GM04504 (cell line): ENCODE measurements around the gene PDCD4.
"Not testable (repeated sequence)": the region's sequence is repeated elsewhere in the genome, so short reads cannot be mapped to it uniquely, and the experiment has no call there.

Source experiments
- DNase-seq: peaks from one replicate; pipeline ENCODE4 v3.0.0-alpha.2; 2012; ENCODE audit warnings: low read depth

The PDCD4 gene

DNA sequence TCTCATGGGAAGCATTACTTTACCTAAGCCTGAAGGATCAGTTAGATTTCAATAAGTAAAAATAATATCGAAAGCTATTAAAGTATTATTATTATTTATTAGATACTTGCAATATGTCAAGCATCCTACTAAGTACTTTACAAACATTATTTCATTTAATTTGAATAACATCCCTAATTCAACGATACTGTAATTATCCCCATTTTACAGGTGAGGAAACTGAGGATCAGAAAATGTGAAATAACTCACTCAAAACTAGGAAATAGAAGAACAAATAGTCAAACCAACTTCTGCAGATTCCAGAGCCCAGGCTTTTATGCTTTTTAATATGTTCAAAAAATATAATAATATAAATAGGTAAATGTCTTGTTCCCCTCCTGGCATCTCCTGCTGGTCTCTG, 10.3 kb upstream of the PDCD4 start:
- no peak for DNase-seq

DNA sequence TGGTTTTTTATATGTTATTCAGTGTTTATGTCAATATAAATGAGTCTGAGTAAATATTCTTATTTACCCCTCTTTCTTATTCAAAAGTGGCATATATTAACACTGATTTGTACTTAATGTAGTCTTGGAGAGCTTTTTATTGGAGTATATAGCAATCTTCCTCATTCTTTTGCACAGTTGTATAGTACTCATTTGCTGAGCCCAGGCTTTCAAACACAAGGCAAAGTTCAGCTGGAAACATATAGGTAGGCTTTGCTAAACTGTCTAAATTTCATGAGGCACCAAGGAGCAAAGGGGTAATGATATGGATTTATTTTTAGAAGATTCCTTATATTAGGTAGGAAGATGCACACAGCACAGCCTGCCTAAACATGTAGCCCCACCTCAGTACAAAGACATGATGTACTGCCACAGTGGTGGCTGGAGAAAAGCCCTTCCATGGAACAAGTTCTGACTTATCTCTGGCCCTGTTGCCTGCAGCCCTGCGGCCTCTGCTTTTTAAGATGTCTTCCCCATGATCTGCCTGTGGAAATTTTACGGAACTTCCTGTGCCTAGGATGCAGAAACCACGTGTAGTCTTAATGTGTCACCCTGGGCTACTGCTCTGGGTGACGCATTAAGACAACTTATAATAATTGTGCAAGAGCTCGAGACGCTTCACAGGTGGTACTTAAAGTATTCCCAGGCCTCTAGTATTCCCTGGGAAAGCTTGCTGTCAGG, 9.6 kb upstream of the PDCD4 start:
- DNase-seq = peak; percentile 57

DNA sequence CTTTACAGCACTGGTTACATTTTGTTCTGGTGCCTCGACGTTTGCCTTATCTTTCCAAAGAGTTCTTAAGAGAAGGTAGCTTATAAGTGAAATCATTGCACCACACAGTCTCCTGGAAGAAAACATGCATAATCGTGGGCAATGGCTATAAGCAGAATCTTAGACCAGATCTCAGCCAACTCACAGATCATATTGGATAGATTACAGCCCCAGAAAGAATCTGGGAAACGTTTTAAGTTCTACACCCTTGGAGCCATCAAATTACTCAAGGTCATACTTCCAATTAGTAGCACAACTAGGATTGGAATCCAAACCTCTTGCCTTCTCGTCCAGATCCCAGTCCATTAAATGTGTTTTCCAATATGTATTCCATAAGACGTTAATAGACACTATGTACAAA, 8.8 kb upstream of the PDCD4 start:
- no peak for DNase-seq

DNA sequence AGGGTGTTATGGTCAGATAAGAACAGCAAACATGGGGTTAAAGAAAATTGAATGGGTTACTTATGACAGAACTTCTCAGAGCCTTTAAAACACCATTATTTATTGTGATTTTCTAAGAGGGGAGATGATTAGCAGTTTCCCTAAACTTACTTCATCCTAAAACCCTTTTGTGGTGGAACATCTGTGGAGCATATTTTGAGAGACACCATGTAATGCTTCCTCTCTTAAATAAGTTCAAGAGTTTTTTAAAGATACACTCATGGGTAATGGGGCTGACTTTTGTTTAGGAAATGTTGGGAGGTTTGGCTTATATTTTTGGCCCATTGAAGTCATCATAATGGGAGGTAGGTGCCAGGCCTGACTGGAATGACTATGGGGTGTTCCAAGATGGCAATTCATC, 8.4 kb upstream of the PDCD4 start:
- DNase-seq = no peak

DNA sequence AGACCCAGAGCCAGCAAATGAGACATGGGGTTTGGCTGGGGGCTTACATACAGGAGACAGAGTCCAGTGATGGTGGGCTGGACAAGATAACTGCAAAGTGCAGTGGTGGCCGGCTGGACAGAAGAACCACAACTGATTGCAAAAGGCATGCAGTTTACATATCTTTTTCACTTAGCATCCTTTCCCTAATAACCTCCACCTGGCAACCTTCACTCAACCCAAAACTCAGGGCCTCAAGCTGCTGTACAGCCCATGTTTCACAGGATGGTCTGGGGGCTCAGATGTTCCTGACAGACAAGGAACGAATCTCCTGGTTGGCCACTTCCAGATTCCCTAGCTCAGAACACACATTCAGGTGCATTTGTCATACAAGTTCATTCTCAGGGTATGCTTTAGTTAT, 7.8 kb upstream of the PDCD4 start:
- no peak for DNase-seq

DNA sequence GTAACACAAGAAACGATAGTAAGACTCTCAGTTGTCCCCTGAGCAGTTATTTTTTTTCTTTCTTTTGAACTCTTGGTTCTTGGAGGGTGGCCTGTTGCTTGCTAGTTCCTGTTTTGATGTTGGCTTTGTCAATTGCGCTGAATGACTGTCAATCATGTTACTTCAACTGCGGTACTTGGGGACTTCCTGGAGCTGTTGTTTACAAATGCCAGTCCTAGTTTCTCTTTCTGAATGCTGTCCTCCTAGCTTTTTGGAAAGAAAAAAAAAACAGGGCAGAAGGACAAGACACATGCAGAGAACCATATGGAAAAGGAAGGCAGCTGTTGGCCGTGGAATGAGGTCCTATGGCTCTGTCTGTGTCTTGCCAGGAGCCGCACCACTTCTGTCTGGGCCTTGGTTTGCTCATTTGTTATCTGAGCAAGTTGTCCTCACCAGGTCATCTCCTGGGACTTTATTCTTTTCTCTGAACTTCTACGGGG, 7.0 kb upstream of the PDCD4 start:
- DNase-seq = no peak

DNA sequence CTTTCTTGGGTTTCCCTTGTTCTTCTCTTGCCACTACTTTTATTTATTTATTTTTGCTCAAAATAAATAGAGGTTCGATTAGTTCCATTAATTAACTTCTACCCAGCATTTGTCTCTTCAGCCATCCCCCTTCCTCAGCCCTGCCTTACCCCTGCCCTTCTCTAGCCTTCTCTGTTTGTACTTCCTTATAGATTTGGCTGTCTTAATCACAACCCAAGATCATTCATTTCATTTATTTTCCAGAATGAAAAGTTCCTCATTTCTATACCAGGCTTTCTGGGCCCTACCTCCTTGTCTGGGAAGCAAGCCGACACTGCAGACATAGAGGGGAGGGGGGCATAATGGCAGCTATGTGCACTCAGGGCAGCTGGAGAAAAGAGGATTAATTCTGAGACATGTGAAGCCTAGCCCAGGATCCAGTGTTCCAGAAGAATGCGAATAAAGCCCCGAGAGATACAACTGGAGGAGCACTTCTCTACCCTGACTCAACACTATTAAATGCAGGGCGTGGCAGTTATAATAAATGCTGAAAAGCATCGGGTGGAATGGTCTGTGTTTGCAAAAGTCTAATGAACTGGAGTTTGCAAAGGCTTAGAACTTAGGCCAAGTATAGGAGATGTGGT, 6.4 kb upstream of the PDCD4 start:
- DNase-seq = no peak

DNA sequence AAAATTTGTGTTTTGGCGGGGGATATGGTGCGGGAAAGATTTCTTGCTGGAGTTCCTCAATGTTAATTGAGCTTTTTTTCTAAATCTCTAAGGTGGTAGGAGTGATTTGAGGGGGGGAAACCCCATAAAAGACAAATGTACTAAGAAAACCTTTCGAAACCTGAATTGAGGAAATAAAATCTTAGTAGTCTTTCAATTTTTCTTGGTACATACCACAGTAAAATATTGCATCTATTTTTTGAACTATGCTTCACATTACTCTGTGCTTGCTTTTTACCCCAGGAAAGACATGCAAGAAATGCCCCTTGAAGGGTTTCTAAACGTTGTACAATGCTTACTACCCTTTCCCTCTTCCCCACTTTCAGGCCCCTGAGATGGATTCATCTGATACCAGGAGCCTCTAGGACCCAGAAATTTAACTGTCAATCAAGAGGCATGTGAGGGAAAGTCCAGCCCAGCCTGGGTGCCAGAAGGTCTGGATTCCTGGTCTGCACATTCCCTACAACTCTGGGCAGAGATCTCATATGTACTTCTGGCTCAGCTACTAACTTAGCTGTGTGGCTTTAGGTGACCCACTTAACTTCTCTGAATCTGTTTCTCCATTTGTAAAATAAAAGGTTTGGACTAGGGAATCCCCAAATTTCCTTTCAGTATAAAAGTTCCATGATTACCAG, 5.8 kb upstream of the PDCD4 start:
- no peak for DNase-seq

DNA sequence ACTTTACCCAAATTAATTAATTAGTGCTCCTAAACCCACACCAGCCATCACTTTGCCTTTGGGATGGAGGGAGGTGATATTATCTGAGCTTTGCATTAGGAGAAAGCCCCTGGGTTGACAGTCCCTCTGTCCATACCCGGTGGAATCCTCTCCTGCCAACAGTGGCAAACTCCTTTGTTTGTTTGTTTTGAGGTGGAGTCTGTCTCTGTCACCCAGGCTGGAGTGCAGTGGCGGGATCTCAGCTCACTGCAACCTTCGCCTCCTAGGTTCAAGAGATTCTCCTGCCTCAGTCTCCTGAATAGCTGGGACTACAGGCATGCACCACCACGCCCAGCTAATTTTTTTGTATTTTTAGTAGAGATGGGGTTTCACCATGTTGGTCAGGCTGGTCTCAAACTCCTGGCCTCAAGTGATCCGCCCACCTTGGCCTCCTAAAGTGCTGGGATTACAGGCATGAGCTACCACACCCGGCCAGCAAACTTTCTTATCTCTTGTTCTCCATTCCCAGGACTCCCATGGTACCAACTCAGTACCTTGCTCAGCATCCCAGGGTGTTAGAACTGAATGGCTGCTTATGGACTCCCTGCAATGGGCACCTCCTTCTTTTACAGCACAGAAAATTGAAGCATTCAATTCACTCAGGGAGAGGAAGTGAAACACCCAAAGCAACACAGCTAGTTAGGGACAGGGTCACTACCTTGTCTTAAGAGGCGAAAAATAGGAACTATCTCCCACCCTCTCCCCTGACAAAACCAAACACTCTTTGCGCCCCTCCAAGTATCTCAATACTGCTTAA, 4.5 kb upstream of the PDCD4 start:
- DNase-seq = not testable (repeated sequence)

DNA sequence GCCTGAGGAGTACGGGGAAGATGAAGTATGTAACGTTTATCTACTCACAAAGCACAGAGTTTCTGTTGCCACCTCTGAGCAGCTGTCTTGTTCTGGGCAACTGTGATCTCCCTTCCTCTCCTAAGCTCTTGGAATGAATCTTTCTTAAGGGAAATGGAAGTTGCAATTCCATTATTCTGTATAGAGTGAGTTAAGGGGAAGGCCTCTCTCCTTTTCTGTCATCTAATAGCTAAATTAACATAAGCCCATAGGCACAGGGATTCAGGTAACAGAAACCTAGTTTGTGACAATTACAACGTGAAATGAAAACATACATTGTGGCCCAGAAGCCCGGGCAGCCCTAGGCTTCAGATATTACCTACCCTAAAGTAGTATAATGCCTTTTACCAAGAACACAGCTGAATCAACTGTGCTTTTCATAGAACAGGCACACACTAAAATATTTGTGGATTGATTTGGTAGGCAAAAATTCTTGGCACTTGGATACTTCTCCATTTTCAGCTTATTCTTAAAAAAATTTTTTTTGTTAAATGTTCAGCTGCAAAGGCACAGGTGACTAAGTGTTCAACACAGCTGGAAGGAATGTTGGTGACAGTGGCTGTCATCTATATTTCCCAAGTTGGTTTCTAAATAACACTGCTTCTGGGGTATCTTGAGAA, 3.8 kb upstream of the PDCD4 start:
- DNase-seq = no peak

DNA sequence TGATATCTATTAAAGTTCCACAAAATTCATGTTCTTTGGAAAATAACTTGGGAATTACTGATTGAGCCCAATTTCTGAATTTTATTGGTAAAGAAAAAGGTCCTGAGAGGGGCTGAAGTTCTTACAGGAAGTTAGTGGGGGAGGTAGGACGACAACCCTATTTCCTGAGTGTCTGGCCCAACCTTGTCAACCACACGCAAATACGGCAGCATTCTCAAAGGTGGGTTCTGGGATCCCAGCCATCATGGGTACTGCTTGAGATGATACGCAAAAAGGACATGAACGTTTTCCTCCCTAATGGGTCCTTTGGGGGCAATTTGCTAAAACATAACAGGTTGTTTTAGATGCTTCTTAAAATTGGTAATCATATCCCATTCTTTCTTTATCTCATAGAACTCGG, 2.7 kb upstream of the PDCD4 start:
- DNase-seq = no peak

DNA sequence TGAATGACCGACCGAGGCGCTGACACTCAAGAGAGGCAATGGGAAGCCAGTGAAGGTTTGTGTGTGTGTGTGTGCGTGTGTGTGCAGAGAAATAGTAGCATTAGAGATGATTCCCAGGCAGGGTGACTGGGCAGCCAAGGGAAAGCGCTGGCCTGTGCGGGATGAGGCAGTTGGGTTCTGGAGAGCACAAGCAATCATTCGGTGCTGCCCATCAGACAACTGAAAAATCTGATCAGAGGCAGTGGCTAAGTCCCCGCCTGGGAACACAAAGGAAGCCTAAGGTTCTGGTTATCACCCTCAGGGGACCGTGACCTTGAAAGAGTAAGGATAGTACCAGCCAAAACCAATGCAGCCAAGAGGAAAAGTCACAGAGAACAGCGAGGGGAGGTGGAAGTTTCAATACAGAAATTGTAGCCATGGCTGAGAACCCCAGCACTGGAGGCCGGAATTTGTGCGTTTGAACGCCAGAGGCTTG, 868 bp upstream of the PDCD4 start:
- DNase-seq = no peak

DNA sequence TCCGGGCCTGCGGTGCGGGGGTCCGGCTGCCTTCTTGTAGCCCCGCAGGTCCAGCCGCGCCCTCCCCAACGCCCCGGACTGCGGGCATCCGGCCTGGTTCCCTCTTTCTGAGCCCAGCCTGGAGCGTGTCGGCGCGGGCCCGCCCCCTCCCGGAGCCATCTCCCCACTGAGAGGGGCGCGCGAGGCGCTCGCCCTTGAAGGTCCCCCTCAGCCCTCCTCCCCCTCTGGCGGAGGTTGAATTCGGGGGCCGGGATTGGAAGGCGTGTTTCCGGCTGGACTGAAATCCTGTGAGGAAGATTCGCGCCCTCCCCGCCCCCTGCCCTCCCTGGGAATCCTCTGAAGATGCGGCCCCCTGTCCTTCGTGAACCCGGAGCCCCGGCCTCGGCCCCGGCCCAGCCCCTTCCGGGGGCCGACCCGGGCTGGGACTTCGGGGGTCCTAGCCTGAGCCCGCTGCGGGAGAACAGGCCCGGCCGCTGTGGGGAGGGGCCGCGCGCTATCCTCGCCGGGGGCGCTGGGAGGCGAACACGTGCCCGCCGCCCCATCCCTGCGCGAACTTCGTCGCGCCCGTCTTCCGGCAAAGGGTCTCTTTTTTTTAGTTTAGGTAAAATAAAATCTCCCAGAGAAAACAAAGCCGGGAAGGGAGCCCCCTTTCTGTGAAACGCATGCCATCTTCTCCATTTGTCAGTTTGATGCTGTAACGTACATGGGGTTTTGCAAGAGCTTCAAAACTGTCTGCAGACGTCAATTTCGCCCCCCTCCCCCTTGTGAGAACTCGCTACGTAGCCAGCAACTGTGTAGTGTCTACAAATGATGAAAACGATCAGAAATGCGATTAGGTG, 636 bp downstream of the PDCD4 start:
- DNase-seq = no peak

DNA sequence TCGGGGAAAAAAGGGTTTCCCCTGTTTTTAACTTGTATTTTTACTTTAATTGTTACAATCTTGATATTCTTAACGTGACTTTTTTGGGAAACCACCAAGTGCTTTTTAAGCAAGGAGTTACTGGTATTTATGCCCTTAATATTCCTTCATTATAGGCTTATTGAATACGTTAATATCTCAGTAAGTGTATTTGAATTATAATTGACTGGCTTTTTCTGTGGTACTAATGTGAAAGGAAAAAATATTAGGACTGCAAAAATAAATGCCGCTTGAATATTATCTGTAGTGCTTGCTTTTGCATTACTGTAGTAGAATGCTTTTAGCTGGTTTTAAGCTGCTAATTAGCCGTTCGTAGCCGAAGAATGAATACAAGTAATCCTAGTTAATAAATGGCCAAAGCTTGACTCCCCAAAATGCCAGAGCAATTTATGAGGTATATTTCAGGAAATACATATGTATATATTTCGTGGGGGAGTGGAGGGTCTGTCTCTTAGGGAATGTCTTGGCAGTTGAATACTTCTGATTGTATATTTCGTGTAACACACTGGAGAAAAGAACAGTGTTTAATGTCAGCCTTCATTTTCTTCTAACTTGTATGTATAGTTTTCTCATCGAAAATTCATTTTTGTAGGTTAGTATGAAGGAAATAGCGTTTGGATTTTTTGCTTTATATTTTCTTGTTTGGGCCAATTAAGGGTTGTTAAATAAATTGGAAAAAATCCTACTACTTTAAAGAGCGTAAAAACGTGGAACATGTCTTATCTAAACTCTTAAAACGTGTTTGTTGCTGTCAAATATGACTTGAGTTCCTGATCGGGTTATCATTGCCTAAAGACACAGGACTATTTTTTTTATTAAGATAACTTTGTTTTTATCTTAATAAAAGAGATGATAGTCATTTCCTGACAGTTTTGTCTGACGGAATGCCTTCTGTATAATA, 1.5 kb downstream of the PDCD4 start:
- no peak for DNase-seq

DNA sequence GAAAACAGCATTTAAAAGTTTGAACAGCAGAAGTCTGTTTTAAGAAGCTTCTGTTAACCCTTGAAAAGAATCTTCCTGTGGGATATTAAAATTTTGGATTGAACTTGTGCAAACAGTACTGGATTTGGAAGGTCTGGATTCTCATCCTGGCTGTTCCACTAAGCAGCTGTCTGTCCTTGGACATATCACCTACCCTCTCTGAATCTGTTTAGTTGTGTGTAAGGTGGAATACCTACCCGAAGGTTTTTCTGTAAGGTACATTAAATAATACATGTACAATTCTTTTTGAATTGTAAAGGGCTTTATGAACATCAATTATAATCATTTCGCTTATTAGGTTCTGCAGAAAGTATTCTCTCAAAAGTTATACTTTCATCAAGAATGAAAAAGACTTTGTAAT, 2.2 kb downstream of the PDCD4 start:
- DNase-seq = no peak

DNA sequence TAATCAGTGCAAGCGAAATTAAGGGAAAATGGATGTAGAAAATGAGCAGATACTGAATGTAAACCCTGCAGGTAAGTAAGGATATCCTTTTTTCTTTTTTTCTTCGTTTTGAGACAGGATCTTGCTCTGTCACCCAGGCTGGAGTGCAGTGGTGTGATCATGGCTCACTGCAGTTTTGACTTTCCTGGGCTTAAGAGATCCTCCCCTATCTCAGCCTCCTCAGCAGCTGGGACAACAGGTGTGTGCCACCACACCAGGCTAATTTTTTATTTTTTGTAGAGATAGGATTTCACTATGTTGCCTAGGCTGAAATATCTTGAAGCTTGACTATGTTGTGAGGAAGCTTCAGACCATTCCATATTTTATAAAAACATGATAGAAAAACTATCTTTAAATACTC, 4.3 kb downstream of the PDCD4 start:
- DNase-seq = no peak

DNA sequence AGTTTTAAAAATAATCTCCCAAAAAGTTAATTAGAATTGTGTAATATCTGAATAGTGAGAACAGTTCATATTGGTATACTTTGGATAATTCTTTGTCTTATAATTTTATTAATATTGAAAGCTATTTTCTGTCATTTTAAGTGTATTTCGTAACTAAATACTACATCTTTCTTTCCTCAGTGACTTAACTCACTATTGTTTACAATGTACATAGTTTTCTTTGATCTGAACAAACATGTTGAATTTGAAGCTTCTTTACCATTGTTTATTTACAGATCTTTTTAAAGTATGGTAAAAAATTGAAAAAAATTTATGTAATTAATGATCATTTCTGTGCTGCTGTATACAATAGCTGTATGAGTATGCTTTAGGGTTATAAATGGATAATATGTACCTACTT, 5.1 kb downstream of the PDCD4 start:
- DNase-seq = no peak

DNA sequence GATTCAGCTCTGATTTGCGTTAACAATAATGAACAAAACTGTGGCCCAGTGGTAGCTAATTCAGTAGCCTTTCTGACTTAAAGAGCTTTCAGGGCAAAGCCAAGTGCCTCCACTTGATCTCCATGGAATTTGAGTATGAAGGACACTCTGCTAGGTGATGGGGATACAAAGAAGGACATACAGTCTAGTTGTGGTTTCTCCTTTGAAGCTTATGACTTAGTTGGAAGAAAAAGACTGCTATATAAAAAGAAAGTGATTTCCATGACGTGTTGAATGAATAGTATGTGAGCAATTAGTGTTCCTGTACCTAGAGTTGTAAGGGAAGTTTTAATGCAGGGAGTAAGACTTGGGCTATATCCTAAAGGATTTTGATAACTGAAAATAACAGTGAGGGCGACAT, 8.3 kb downstream of the PDCD4 start:
- DNase-seq = no peak

DNA sequence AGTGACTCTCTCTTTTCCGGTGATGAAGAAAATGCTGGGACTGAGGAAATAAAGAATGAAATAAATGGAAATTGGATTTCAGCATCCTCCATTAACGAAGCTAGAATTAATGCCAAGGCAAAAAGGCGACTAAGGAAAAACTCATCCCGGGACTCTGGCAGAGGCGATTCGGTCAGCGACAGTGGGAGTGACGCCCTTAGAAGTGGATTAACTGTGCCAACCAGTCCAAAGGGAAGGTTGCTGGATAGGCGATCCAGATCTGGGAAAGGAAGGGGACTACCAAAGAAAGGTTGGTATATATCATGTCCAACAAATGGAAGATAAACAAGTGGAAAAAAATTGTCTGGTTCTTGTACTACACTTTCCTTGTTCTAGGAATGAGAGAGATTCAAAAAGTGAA, 9.5 kb downstream of the PDCD4 start:
- no peak for DNase-seq

DNA sequence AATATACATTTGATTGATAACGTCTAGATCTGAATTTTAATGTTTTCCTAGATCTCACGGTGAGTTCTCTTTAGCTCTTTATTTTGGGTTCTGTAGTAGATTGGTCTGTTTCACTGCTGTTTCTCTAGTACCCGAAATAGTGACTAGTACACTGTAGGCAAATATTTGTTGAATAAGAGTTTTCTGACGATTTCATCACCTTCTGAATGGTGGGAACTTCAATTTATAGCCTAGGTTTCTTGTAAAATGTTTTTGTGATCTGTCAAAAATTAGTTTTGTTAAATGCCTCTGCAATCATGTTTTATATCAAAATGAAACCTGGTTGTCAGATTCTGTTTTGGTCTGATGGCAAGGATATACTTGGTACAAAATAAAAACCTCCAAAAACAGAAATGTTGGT, 10.2 kb downstream of the PDCD4 start:
- DNase-seq = no peak
